PC-9 (cell line): ENCODE measurements around the gene ADGRE3. TPM values are rescaled to one million over a fixed set of nuclear protein-coding genes. Genes with fewer than 3 reads are reported as not detected.
"Not testable (repeated sequence)": the region's sequence is repeated elsewhere in the genome, so short reads cannot be mapped to it uniquely, and the experiment has no call there.

Experiments used
- BruUV-seq: library from RNA; stranded (reverse); fragments of 400-500 nt; replicated peaks from 2 replicates; lab custom pipeline; 2021; lab: Mats Ljungman, UMichigan
- CTCF ChIA-PET: fragments of 300-600 bp; sonication (Branson Sonifier 250); formaldehyde crosslinking; loops from one replicate; lab custom pipeline; 2022; ENCODE audit warnings: antibody characterized with exemption; lab: Charles Lee
- POLR2A ChIA-PET: fragments of 300-600 bp; sonication (Branson Sonifier 250); formaldehyde crosslinking; loops from one replicate; lab custom pipeline; 2022; ENCODE audit warnings: antibody characterized with exemption; ENCODE audit not compliant: unreplicated experiment; lab: Charles Lee
- DNase-seq, 2 experiments: peaks; one replicate each; pipeline versions ENCODE4 v3.0.0 to v3.0.0-alpha.2; 2015 to 2022; ENCODE audit warnings: mixed read lengths in 1 of 2
- H2AFZ ChIP-seq: fragments of 200-600 bp; sonication (generic); 2 replicates; pipeline ENCODE4 v1.8.1; 2017; ENCODE audit warnings: antibody characterized with exemption
- H3F3A ChIP-seq: fragments of 200-600 bp; sonication (generic); 2 replicates; pipeline ENCODE4 v1.8.1; 2017; ENCODE audit warnings: antibody characterized with exemption, mild to moderate bottlenecking, low read depth; ENCODE audit not compliant: insufficient read depth
- H3K27ac ChIP-seq: fragments of 200-600 bp; sonication (generic); 2 replicates; pipeline ENCODE4 v1.6.1; 2016; ENCODE audit warnings: mixed run types
- H3K27me3 ChIP-seq: fragments of 200-600 bp; sonication (generic); 2 replicates; pipeline ENCODE4 v1.6.1; 2016; ENCODE audit warnings: low read depth, mixed run types; ENCODE audit not compliant: insufficient read depth
- H3K36me3 ChIP-seq: fragments of 200-600 bp; sonication (generic); 2 replicates; pipeline ENCODE4 v1.6.1; 2016; ENCODE audit warnings: low read depth, mixed run types
- H3K4me1 ChIP-seq: fragments of 200-600 bp; sonication (generic); replicated peaks from 2 replicates; pipeline ENCODE4 v1.6.1; 2016; ENCODE audit warnings: mixed run types; ENCODE audit not compliant: insufficient read depth
- H3K4me2 ChIP-seq: fragments of 200-600 bp; sonication (generic); 2 replicates; pipeline ENCODE4 v1.6.1; 2017; ENCODE audit warnings: mixed run types
- H3K4me3 ChIP-seq: fragments of 200-600 bp; sonication (generic); 2 replicates; pipeline ENCODE4 v1.6.1; 2016; ENCODE audit warnings: mixed run types
- H3K79me2 ChIP-seq: fragments of 200-600 bp; sonication (generic); 2 replicates; pipeline ENCODE4 v1.6.1; 2017; ENCODE audit warnings: low read depth, mixed run types
- H3K9me2 ChIP-seq: fragments of 200-600 bp; sonication (generic); 2 replicates; pipeline ENCODE4 v1.8.1; 2017; ENCODE audit warnings: mild to moderate bottlenecking; ENCODE audit not compliant: insufficient read depth
- H3K9me3 ChIP-seq: fragments of 200-600 bp; sonication (generic); 2 replicates; pipeline ENCODE4 v1.8.1; 2016; ENCODE audit warnings: low read depth; ENCODE audit not compliant: insufficient read depth
- H4K20me1 ChIP-seq: fragments of 200-600 bp; sonication (generic); 2 replicates; pipeline ENCODE4 v1.8.1; 2017; ENCODE audit not compliant: insufficient read depth
- CTCF ChIP-seq: fragments of 200-600 bp; sonication (generic); conservative IDR thresholded peaks from 2 replicates; pipeline ENCODE4 v1.6.1; 2017; ENCODE audit warnings: mixed run types, antibody characterized with exemption, mild to moderate bottlenecking, moderate library complexity
- EZH2 ChIP-seq: fragments of 200-600 bp; sonication (generic); IDR thresholded peaks from 2 replicates; pipeline ENCODE4 v1.8.0; 2017; ENCODE audit warnings: antibody characterized with exemption, low read depth
- intact Hi-C: fragments of 100-400 bp; cut with micrococcal nuclease; formaldehyde crosslinking; loops from one replicate; pipeline ENCODE4 v1.10.0; 2022; ENCODE audit not compliant: unreplicated experiment
- total RNA-seq: library from RNA; stranded (reverse); gene quantifications from 2 replicates; pipeline ENCODE4 v1.2.3, GENCODE V29; 2021

The ADGRE3 gene
- total RNA-seq, 1 experiment from 2014 or later: not detected

- Histone ChIP-seq H3F3A (no peaks in the 10 kb centered on the region), H3K36me3 (no peaks in the 10 kb centered on the region), H3K27ac (no peak overlapping the region), H3K4me3 (no peak overlapping the region), H2AFZ (no peak overlapping the region), H3K27me3 (peaks cover 49% of the 10 kb centered on the region), H3K9me2 (no peaks in the 10 kb centered on the region), H4K20me1 (no peaks in the 10 kb centered on the region), H3K9me3 (no peaks in the 10 kb centered on the region), H3K4me1 (no peaks in the 10 kb centered on the region), H3K79me2 (no peaks in the 10 kb centered on the region), H3K4me2 (no peak overlapping the region)
- BruUV-seq: no TSS peak
- intact Hi-C loops: no loop called here
- CTCF ChIA-PET: no interaction called here
- no peak for TF ChIP-seq EZH2
- TF ChIP-seq CTCF: no peak
- POLR2A ChIA-PET: no interaction called here
- DNase-seq: no peak
Observed at GRCh38 chr19:14603990-14604387, 70.7 kb downstream of the ADGRE3 start.

- Histone ChIP-seq H3F3A (no peaks in the 10 kb centered on the region), H3K4me2 (no peak overlapping the region), H2AFZ (no peak overlapping the region), H3K27ac (no peak overlapping the region), H3K9me3 (no peaks in the 10 kb centered on the region), H3K27me3 (peaks cover 72% of the 10 kb centered on the region), H3K36me3 (no peaks in the 10 kb centered on the region), H3K79me2 (no peaks in the 10 kb centered on the region), H3K4me3 (no peak overlapping the region), H3K4me1 (no peaks in the 10 kb centered on the region), H4K20me1 (no peaks in the 10 kb centered on the region), H3K9me2 (peaks cover 4% of the 10 kb centered on the region; the same call in 1 of the 2 replicates)
- CTCF ChIA-PET: no interaction called here
- POLR2A ChIA-PET: no interaction called here
- BruUV-seq: no TSS peak
- intact Hi-C loops: no loop called here
- DNase-seq: no peak
- no peak for TF ChIP-seq EZH2
- no peak for TF ChIP-seq CTCF
Observed at GRCh38 chr19:14599548-14600147, 75.0 kb downstream of the ADGRE3 start.

GRCh38 chr19:14595558-14595957, 79.1 kb downstream of the ADGRE3 start:
- Histone ChIP-seq H3K27me3 (peaks cover 73% of the 10 kb centered on the region), H3K36me3 (no peaks in the 10 kb centered on the region), H3K4me1 (no peaks in the 10 kb centered on the region), H3K9me3 (no peaks in the 10 kb centered on the region), H3F3A (no peaks in the 10 kb centered on the region), H3K79me2 (no peaks in the 10 kb centered on the region), H3K4me2 (no peak overlapping the region), H4K20me1 (no peaks in the 10 kb centered on the region), H2AFZ (no peak overlapping the region), H3K4me3 (no peak overlapping the region), H3K9me2 (peaks cover 4% of the 10 kb centered on the region; the same call in 1 of the 2 replicates), H3K27ac (no peak overlapping the region)
- BruUV-seq: no TSS peak
- no peak for TF ChIP-seq CTCF
- no peak for TF ChIP-seq EZH2
- intact Hi-C loops: no loop called here
- ChIA-PET POLR2A (no interaction called here), CTCF (no interaction called here)
- DNase-seq: no peak

- H3K4me1 ChIP-seq, H3K9me2 ChIP-seq, H3F3A ChIP-seq, H4K20me1 ChIP-seq, H3K4me3 ChIP-seq, H3K9me3 ChIP-seq, H2AFZ ChIP-seq, CTCF ChIA-PET, intact Hi-C loops, DNase-seq, H3K27ac ChIP-seq, POLR2A ChIA-PET, BruUV-seq, H3K36me3 ChIP-seq, H3K79me2 ChIP-seq, H3K4me2 ChIP-seq: not testable (repeated sequence)
- H3K27me3 ChIP-seq: peaks cover 54% of the 10 kb centered on the region
Observed at GRCh38 chr19:14589433-14589832, 85.2 kb downstream of the ADGRE3 start.

- H3K9me2 ChIP-seq, H3K4me2 ChIP-seq, POLR2A ChIA-PET, H2AFZ ChIP-seq, H3K9me3 ChIP-seq, H3K4me3 ChIP-seq, H3K79me2 ChIP-seq, BruUV-seq, H3F3A ChIP-seq, intact Hi-C loops, H3K27ac ChIP-seq, DNase-seq, H3K36me3 ChIP-seq, H3K4me1 ChIP-seq, CTCF ChIA-PET, H4K20me1 ChIP-seq: not testable (repeated sequence)
- peaks cover 27% of the 10 kb centered on the region for H3K27me3 ChIP-seq
Observed at GRCh38 chr19:14585187-14585586, 89.5 kb downstream of the ADGRE3 start.
